ENCODE results near the gene PACSIN2. TPM values are rescaled to one million over a fixed set of nuclear protein-coding genes. Genes with fewer than 3 reads are reported as not detected.

PACSIN2 gene
- total RNA-seq, 1 donor from 2014 or later, result 48.9 TPM

DNA sequence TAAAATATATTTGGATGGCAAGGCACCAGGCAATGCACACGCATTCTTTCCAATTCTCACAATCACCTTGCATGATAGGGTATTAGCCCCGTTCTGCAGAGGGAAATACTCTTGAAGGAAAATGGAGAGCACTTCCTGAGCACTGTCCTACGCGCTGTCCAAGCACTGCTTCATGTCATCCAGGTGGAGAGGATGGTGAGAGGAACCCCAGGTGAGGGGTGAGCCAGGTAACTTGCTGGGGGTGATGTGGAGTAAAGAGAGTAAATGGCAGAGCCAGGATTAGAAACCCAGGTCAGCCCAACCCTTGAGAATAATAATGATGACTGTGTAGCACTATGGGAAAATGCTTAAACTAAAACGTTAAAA lies 711 bp upstream of the PACSIN2 start:
- Mint-ChIP-seq H3K27me3 (no peaks in the 10 kb centered on the region), H3K9me3 (no peaks in the 10 kb centered on the region), H3K27ac (peak overlapping the region; percentile 89), H3K36me3 (ENCODE audit: low read depth) (peaks cover 4% of the 10 kb centered on the region), H3K4me1 (peaks cover 31% of the 10 kb centered on the region), H3K4me3 (peak overlapping the region; percentile 95)
- TF ChIP-seq, protein P1, sequence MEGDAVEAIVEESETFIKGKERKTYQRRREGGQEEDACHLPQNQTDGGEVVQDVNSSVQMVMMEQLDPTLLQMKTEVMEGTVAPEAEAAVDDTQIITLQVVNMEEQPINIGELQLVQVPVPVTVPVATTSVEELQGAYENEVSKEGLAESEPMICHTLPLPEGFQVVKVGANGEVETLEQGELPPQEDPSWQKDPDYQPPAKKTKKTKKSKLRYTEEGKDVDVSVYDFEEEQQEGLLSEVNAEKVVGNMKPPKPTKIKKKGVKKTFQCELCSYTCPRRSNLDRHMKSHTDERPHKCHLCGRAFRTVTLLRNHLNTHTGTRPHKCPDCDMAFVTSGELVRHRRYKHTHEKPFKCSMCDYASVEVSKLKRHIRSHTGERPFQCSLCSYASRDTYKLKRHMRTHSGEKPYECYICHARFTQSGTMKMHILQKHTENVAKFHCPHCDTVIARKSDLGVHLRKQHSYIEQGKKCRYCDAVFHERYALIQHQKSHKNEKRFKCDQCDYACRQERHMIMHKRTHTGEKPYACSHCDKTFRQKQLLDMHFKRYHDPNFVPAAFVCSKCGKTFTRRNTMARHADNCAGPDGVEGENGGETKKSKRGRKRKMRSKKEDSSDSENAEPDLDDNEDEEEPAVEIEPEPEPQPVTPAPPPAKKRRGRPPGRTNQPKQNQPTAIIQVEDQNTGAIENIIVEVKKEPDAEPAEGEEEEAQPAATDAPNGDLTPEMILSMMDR (IDR thresholded peaks at IDR 0.05), result no peak
- no peak for DNase-seq
- ChIA-PET POLR2A (interaction anchor here (0.5 to 3.5 kb wide), 27 partner anchors 11 to 964 kb away, joined by 3 to 24 read pairs (median 7); partner anchors contain the start of gene POLDIP3), CTCF (no interaction called here)
- no peak for ATAC-seq (ENCODE audit: low read depth)
- intact Hi-C loops (cut with micrococcal nuclease), result loop anchor here (1.0 to 10.0 kb wide), 8 partner anchors 15 to 401 kb away; partner anchors contain the start of genes ARFGAP3, MCAT, POLDIP3 and TTLL1

DNA sequence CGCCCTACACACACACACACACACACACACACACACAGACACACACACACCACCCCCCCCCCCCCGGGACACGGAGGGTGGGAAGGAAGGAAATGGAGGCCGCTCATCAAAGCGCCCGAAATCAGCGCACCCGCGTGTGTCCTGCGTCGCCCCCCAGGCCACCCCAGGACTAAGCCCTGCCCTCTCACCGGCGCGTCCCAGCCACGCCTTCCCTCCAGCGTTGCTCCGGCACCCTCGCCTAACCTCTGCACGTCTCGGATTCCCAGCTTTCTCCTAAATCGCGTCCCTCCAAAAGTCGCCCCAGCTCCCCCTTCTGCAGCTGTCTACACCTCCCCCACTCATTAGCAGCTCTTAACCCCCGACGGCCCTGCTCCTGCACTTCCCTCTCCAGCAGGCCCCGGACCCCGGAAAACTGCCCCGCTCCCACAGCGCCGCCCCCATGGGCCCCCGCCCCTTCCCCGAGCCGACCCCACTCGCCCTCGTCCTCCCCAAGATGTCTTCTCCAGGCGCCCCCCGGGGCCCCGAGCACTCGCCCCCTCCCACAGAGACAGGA lies 557 bp downstream of the PACSIN2 start:
- CTCF ChIA-PET, result interaction anchor here (0.9 to 2.5 kb wide), 2 partner anchors 10 to 147 kb away, joined by 3 to 11 read pairs; no protein-coding TSS in a partner anchor
- DNase-seq (peak; percentile 38), ATAC-seq (ENCODE audit: low read depth) (peak; percentile 4)
- H3K27me3 Mint-ChIP-seq, result no peaks in the 10 kb centered on the region
- H3K4me1 Mint-ChIP-seq, result peaks cover 31% of the 10 kb centered on the region
- H3K9me3 Mint-ChIP-seq, result no peaks in the 10 kb centered on the region
- peak overlapping the region; percentile 95 for H3K4me3 Mint-ChIP-seq
- TF ChIP-seq, protein P1 (IDR thresholded peaks at IDR 0.05), result no peak
- intact Hi-C loops (cut with micrococcal nuclease), result loop anchor here (2.0 to 10.0 kb wide), 5 partner anchors 14 to 400 kb away; partner anchors contain the start of genes ARFGAP3, MCAT and POLDIP3
- peaks cover 4% of the 10 kb centered on the region for H3K36me3 Mint-ChIP-seq (ENCODE audit: low read depth)
- POLR2A ChIA-PET, result interaction anchor here (0.5 to 3.5 kb wide), 24 partner anchors 10 to 1016 kb away, joined by 3 to 24 read pairs (median 7); partner anchors contain the start of genes ARFGAP3, POLDIP3 and WBP2NL
- peak overlapping the region; percentile 77 for H3K27ac Mint-ChIP-seq

DNA sequence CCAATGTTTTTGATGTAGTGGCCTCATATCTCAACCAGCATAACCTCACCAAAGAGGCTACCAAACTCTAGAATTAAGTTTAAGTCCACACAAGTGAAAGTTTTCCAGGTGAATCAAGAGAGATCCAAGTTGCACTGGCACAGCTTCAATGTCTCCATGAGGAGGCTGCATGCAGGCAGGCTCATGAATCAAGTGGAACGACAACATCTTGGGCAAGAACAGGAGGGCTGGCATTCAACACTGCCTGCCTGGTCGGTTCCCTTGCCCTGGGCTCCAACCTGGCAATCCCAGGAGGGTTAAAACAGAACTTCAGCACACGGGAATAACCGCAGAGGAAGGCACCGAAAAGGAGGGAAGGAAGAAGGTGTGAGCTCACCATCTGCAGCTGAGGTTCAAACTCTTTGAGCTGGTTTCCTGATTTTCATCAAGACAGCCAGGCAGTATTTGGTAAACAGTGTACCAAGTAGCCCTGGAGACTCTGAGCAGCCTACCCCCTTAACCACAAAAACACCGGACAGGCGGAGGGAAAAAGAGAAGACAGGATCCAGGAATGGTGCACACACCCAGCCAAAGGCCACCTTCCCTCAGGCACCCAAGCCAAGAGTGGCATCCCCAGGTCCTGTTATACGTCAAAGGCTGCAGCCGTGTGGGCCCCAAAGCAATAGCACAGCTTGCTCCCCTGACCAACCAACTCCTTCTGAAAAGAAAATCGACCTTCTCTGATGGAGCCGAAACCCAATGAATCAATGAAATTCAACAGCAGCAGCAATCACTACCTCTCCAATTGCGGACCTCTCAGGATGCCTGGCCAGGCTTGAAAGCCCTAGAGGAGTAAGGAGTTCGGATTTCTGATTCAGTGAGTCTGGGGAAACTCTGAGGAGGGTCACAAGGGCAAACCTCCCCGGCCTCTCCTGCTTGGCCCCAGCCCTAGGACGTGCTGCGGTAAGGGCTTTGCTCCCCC lies 1.3 kb downstream of the PACSIN2 start:
- no peaks in the 10 kb centered on the region for H3K9me3 Mint-ChIP-seq
- H3K36me3 Mint-ChIP-seq (ENCODE audit: low read depth), result peaks cover 4% of the 10 kb centered on the region
- DNase-seq (no peak), ATAC-seq (ENCODE audit: low read depth) (peak; percentile 10)
- H3K4me1 Mint-ChIP-seq, result peaks cover 36% of the 10 kb centered on the region
- ChIA-PET CTCF (interaction anchor here (0.6 to 2.5 kb wide), 6 partner anchors 9 to 146 kb away, joined by 3 to 11 read pairs (median 4); no protein-coding TSS in a partner anchor), POLR2A (interaction anchor here (0.6 to 3.5 kb wide), 18 partner anchors 9 to 398 kb away, joined by 3 to 24 read pairs (median 8); partner anchors contain the start of genes ARFGAP3 and POLDIP3)
- H3K27ac Mint-ChIP-seq, result peak overlapping the region; percentile 77
- H3K27me3 Mint-ChIP-seq, result no peaks in the 10 kb centered on the region
- intact Hi-C loops (cut with micrococcal nuclease), result loop anchor here (2.0 to 10.0 kb wide), 5 partner anchors 13 to 399 kb away; partner anchors contain the start of genes ARFGAP3, MCAT and POLDIP3
- peak overlapping the region; percentile 95 for H3K4me3 Mint-ChIP-seq
- TF ChIP-seq, protein P1 (IDR thresholded peaks at IDR 0.05), result no peak

DNA sequence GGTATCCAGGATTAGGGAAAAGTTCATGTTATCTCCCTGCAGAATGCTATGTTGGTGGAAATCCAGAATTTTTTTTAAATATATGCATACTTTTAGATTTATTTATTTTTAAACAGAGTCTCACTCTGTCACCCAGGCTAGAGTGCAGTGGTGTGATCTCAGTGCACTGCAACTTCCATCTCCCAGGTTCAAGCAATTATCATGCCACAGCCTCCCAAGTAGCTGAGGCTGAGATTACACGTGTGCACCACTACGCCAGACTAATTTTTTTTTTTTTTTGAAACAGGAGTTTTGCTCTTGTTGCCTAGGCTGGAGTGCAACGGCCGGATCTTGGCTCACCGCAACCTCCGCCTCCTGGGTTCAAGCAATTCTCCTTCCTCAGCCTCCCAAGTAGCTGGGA lies 2.6 kb downstream of the PACSIN2 start:
- peaks cover 4% of the 10 kb centered on the region for H3K36me3 Mint-ChIP-seq (ENCODE audit: low read depth)
- intact Hi-C loops (cut with micrococcal nuclease), result loop anchor here (10.0 kb wide), 1 partner anchor 132 kb away; the partner anchor contains the start of gene MCAT
- CTCF ChIA-PET, result interaction anchor here (0.7 to 2.5 kb wide), 4 partner anchors 12 to 145 kb away, joined by 3 to 11 read pairs (median 4); no protein-coding TSS in a partner anchor
- POLR2A ChIA-PET, result interaction anchor here (0.6 to 3.4 kb wide), 2 partner anchors 11 to 14 kb away, joined by 3 to 21 read pairs; no protein-coding TSS in a partner anchor
- H3K9me3 Mint-ChIP-seq, result no peaks in the 10 kb centered on the region
- no peak for DNase-seq
- no peak for ATAC-seq (ENCODE audit: low read depth)
- no peak overlapping the region for H3K27ac Mint-ChIP-seq
- TF ChIP-seq, protein P1 (IDR thresholded peaks at IDR 0.05), result no peak
- H3K27me3 Mint-ChIP-seq, result no peaks in the 10 kb centered on the region
- H3K4me3 Mint-ChIP-seq, result no peak overlapping the region
- peaks cover 42% of the 10 kb centered on the region for H3K4me1 Mint-ChIP-seq
